Measurements from ENCODE around the gene RBKS.

- TF ChIP-seq CTCF (conservative IDR thresholded peaks at IDR 0.05) (no peak), EZH2 (IDR thresholded peaks at IDR 0.05; ENCODE audit: low read depth) (no peak)
These were observed 94.3 kb downstream of the RBKS start for GRCh38 chr2:27795868-27796277.

Measured in PC-9 (cell line).